ENCODE measurements around the gene TRAP1. TPM values are rescaled to one million over a fixed set of nuclear protein-coding genes. Genes with fewer than 3 reads are reported as not detected.

TRAP1 gene
- polyA plus RNA-seq, 1 donor from 2014 or later: 73.0 TPM

DNA sequence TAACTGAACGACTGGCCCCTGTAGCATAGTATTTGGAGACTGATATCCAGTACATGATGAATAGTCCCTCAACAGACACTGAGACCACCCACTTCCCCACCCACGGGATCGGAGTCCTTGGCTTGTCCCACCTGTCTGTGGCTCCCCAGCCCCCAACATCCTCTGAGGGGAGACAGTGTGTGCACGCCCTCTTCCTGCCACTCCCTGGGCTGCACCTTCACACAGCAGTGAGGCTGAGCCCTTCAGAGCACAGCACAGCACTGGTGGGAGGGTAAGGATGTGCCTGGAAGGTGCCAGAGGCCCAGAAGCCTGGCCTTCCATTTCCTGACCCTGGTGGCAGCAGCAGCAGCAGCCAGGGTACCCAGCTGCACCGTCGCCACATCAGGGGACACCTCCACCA, 51.8 kb downstream of the TRAP1 start:
- no peaks in the 10 kb centered on the region for H3K36me3 ChIP-seq (ENCODE audit: insufficient read depth, low read length)
- no peaks in the 10 kb centered on the region for H4K20me1 ChIP-seq (ENCODE audit: insufficient read depth)
- H3K9me2 ChIP-seq (ENCODE audit: insufficient read depth, low read length): no peaks in the 10 kb centered on the region
- H2AFZ ChIP-seq (ENCODE audit: low read depth, low read length): no peak overlapping the region
- no peak overlapping the region for H3K27ac ChIP-seq (ENCODE audit: low read length)
- H3K4me2 ChIP-seq (ENCODE audit: low read length): no peak overlapping the region
- no peak overlapping the region for H3K4me3 ChIP-seq (ENCODE audit: low read length)
- no peaks in the 10 kb centered on the region for H3K79me2 ChIP-seq (replicated peaks; ENCODE audit: insufficient read depth, low read length)
- no peaks in the 10 kb centered on the region for H3F3A ChIP-seq (ENCODE audit: insufficient read depth, low read length, poor library complexity, severe bottlenecking)
- TF ChIP-seq, protein P1, sequence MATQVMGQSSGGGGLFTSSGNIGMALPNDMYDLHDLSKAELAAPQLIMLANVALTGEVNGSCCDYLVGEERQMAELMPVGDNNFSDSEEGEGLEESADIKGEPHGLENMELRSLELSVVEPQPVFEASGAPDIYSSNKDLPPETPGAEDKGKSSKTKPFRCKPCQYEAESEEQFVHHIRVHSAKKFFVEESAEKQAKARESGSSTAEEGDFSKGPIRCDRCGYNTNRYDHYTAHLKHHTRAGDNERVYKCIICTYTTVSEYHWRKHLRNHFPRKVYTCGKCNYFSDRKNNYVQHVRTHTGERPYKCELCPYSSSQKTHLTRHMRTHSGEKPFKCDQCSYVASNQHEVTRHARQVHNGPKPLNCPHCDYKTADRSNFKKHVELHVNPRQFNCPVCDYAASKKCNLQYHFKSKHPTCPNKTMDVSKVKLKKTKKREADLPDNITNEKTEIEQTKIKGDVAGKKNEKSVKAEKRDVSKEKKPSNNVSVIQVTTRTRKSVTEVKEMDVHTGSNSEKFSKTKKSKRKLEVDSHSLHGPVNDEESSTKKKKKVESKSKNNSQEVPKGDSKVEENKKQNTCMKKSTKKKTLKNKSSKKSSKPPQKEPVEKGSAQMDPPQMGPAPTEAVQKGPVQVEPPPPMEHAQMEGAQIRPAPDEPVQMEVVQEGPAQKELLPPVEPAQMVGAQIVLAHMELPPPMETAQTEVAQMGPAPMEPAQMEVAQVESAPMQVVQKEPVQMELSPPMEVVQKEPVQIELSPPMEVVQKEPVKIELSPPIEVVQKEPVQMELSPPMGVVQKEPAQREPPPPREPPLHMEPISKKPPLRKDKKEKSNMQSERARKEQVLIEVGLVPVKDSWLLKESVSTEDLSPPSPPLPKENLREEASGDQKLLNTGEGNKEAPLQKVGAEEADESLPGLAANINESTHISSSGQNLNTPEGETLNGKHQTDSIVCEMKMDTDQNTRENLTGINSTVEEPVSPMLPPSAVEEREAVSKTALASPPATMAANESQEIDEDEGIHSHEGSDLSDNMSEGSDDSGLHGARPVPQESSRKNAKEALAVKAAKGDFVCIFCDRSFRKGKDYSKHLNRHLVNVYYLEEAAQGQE (IDR thresholded peaks at IDR 0.05; ENCODE audit: borderline replicate concordance): no peak
- TF ChIP-seq MXI1 (conservative IDR thresholded peaks at IDR 0.05; ENCODE audit: poor library complexity, severe bottlenecking): no peak
- no peak for TF ChIP-seq TAF1 (IDR thresholded peaks at IDR 0.05; ENCODE audit: low read depth)
- TF ChIP-seq SMC3 (conservative IDR thresholded peaks at IDR 0.05; ENCODE audit: poor library complexity): no peak
- no peak for TF ChIP-seq EZH2 (IDR thresholded peaks at IDR 0.05; ENCODE audit: borderline replicate concordance, insufficient read depth, low read length, poor library complexity, severe bottlenecking)
- no peak for TF ChIP-seq POLR2AphosphoS5 (IDR thresholded peaks at IDR 0.05)
- no peak for TF ChIP-seq RAD21 (conservative IDR thresholded peaks at IDR 0.05)
- TF ChIP-seq, protein P2, sequence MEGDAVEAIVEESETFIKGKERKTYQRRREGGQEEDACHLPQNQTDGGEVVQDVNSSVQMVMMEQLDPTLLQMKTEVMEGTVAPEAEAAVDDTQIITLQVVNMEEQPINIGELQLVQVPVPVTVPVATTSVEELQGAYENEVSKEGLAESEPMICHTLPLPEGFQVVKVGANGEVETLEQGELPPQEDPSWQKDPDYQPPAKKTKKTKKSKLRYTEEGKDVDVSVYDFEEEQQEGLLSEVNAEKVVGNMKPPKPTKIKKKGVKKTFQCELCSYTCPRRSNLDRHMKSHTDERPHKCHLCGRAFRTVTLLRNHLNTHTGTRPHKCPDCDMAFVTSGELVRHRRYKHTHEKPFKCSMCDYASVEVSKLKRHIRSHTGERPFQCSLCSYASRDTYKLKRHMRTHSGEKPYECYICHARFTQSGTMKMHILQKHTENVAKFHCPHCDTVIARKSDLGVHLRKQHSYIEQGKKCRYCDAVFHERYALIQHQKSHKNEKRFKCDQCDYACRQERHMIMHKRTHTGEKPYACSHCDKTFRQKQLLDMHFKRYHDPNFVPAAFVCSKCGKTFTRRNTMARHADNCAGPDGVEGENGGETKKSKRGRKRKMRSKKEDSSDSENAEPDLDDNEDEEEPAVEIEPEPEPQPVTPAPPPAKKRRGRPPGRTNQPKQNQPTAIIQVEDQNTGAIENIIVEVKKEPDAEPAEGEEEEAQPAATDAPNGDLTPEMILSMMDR (IDR thresholded peaks at IDR 0.05; ENCODE audit: poor library complexity, severe bottlenecking): no peak
- TF ChIP-seq EP300 (conservative IDR thresholded peaks at IDR 0.05; ENCODE audit: poor library complexity, severe bottlenecking): no peak
- H3K27me3 ChIP-seq (ENCODE audit: insufficient read depth, low read depth, low read length): no peaks in the 10 kb centered on the region
- no peaks in the 10 kb centered on the region for H3K9me3 ChIP-seq (ENCODE audit: low read length)
- no peak overlapping the region for H3K9ac ChIP-seq (ENCODE audit: low read length)

- Histone ChIP-seq H2AFZ (ENCODE audit: low read depth, low read length) (no peak overlapping the region), H3F3A (ENCODE audit: insufficient read depth, low read length, poor library complexity, severe bottlenecking) (no peaks in the 10 kb centered on the region), H3K9me2 (ENCODE audit: insufficient read depth, low read length) (no peaks in the 10 kb centered on the region), H3K4me2 (ENCODE audit: low read length) (no peak overlapping the region), H3K9me3 (ENCODE audit: low read length) (no peaks in the 10 kb centered on the region), H3K36me3 (ENCODE audit: insufficient read depth, low read length) (no peaks in the 10 kb centered on the region), H4K20me1 (ENCODE audit: insufficient read depth) (no peaks in the 10 kb centered on the region), H3K79me2 (replicated peaks; ENCODE audit: insufficient read depth, low read length) (no peaks in the 10 kb centered on the region), H3K4me3 (ENCODE audit: low read length) (no peak overlapping the region), H3K9ac (ENCODE audit: low read length) (no peak overlapping the region), H3K27me3 (ENCODE audit: insufficient read depth, low read depth, low read length) (no peaks in the 10 kb centered on the region), H3K27ac (ENCODE audit: low read length) (no peak overlapping the region)
- TF ChIP-seq POLR2AphosphoS5 (IDR thresholded peaks at IDR 0.05) (no peak), EZH2 (IDR thresholded peaks at IDR 0.05; ENCODE audit: borderline replicate concordance, insufficient read depth, low read length, poor library complexity, severe bottlenecking) (no peak), TAF1 (IDR thresholded peaks at IDR 0.05; ENCODE audit: low read depth) (no peak), SMC3 (conservative IDR thresholded peaks at IDR 0.05; ENCODE audit: poor library complexity) (no peak), EP300 (conservative IDR thresholded peaks at IDR 0.05; ENCODE audit: poor library complexity, severe bottlenecking) (no peak), MXI1 (conservative IDR thresholded peaks at IDR 0.05; ENCODE audit: poor library complexity, severe bottlenecking) (no peak), RAD21 (conservative IDR thresholded peaks at IDR 0.05) (no peak)
- TF ChIP-seq, protein P1 (IDR thresholded peaks at IDR 0.05; ENCODE audit: borderline replicate concordance): no peak
- TF ChIP-seq, protein P2 (IDR thresholded peaks at IDR 0.05; ENCODE audit: poor library complexity, severe bottlenecking): no peak
Observed at GRCh38 chr16:3664187-3664896, 53.0 kb downstream of the TRAP1 start.
